HG02623 (cell line): ENCODE measurements around the gene LMO7.
"Not testable (repeated sequence)": the region's sequence is repeated elsewhere in the genome, so short reads cannot be mapped to it uniquely, and the experiment has no call there.

Source experiments
- ATAC-seq: cut with Tn5 transposase; IDR thresholded peaks from one replicate; pipeline ENCODE4 v1.9.1; 2021; ENCODE audit warnings: moderate library complexity; ENCODE audit not compliant: unreplicated experiment

Gene LMO7

DNA sequence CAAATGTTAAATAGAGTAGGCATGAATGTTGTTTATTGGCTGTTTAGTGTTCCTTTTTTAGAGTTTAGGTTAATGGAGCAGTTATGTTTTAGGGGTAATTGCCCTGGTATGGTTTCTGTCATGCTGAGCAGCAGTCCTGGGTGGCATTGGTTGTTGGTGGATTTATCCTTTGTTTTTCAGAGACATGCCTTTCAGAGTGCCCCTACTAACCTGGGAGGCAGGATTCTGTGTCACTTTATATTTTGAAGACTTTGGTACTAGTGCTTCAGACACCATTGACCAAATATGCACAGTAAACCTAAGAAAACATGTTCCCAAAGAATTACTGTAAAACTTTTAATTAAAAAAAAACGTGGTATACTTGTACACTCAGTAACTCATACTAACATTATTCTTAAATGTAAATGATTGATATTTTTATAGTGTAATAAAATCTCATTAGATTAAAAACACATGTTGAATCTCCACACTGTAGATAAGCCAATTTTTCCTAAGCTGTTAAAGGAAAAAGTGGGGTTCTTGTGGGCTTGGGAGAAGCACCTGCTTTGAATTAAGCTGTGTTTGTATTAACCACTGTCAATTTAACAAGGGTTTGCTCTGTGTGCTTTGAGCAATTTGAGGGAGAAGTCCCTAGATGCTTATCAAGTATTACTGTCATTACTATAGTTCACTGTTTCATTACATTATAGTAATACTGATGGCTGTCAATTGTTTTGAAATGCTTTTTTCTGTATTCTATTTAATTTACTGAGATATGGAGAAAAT, 133.2 kb downstream of the LMO7 start:
- no peak for ATAC-seq

DNA sequence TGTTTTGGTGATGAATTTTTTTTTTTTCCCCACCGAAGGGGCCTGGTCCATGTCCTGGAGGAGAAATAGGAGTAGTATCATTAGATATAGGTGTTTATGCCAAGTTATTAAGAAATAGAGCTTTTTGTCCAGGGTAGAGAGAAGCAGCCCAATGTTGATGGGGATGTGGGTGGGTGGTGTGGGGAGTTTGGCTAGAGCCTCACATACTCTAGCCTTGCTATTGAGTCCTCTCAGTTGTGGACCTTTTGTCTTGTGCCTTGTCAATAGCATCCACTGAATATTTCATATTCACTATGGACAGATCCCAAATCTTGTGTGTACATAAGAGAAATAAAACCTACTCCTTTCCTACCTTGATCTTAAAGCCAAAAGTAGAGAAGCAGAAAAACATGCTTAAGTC, 134.0 kb downstream of the LMO7 start:
- ATAC-seq, result no peak

DNA sequence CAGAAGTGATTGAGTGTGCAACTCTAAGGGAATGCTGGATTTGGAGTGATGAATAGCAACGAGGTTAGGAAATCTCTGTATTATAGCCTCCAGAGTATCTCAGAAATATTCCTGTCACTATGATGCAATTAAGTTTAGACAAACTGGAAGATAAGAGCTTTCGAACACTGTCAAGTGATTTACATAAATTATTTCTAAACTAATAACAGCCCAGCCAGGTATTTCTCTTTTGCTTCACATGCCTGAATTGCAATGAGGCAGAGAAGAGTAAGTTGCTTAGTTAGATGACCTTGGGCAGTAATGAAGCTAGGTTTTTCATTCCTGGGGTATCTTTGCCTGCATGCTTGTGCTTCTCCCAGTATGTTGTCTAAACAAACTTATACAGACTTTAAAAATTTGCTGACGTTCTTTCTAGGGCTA, 134.5 kb downstream of the LMO7 start:
- ATAC-seq, result no peak

DNA sequence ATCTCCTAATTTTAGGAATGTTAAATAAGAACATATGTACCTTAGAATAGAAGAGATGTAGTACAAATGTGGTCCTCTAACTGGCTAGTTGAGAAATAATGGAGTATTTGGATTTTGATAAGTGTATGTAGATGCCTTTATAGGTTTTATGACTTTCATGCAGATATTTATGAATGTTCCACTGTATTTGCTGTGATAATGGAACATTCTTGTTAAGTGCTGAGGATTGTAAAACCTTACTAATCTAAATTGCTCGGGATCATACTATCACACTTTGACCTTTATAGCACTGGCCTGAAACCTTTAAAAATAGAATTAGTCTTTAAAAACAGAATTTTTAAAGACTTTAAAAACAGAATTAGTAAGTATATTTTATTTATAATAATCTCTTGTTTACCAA, 135.1 kb downstream of the LMO7 start:
- ATAC-seq, result no peak

DNA sequence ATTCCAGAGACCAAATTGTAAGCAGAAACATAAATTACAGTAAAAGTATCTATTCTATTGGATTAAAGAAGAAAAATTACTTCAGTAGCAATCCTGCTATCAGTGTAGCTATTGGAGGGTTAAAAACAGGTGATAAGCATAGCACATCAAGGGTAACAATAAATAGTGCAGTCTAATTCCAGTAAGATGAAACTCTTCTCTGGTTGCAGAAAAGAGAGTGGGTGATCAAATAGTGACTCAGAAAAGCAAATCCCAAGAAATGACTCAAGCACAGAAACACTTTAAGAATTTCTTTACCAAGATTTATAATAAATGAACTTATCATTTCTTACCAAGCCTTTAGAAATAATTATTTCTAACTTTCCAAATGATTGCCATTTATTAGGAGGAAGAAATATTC, 135.7 kb downstream of the LMO7 start:
- ATAC-seq, result no peak

DNA sequence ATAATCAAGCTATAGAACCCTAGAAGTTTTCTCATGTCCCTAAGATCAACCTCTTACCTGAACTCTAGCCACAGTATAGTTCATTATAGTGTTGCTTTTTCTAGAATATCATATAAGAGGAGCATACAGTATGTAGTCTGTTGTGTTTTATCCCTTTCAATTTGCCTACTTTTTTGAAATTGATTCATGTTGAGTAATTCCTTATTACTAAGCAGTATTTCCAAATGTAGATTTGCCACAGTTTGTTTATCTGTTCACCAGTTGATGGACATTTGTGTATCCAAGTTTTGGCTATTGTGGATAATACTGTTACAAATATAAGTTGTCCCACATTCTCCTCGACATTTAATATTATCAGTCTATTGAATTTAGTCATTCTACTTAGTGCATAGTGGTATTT, 138.0 kb downstream of the LMO7 start:
- ATAC-seq, result no peak

DNA sequence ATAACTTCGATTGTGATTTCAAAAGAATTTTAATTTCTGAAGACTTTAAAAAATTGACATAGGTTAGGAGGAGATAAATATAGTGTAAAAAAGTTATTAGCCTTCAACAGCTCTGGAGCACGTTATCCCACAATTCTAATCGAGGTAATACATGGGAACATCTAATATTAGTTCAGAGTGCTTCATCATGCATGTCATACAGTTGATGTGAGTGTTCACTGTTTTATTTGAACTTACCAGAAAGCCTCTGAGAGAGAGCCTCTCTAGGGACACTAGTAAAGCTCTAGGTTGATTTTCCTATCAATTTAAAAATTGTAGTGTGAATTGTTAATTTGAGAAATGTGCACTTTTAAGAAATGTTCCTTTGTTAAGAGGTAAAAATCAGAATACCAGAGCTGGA, 140.4 kb downstream of the LMO7 start:
- no peak for ATAC-seq

DNA sequence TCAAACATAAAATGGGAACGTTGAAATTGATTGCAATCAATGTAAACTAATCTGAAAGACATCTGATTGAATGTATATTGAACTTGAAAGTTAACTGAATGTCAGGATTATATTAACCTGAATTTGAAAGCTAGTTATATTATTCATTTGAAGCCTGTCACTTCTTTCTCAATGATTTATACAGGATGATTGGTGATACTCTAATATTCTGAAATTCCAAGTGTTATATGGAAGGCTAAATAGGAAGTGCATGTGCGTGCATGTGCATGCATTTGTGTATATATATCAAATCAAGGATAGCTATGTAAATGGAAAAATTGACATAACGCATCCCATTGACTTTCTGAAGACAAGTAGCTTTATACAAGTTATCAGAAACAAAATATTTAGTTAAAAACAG, 143.3 kb downstream of the LMO7 start:
- no peak for ATAC-seq

DNA sequence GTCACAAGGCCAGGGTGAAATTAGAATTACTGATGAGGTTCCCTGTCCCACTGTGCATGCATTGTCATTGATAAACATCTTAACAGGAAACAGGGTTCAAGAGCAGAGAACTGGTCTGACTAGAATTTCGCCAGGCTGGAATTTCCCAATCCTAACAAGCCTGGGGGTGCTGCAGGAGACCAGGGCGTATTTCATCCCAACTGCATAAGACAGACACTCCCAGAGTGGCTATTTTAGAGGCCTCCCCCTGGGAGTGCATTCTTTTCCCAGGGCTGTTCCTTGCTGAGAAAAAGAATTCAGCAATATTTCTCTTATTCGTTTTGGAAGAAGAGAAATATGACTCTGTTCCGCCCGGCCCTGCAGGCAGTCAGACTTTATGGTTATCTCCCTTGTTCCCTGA, 144.0 kb downstream of the LMO7 start:
- ATAC-seq, result not testable (repeated sequence)

DNA sequence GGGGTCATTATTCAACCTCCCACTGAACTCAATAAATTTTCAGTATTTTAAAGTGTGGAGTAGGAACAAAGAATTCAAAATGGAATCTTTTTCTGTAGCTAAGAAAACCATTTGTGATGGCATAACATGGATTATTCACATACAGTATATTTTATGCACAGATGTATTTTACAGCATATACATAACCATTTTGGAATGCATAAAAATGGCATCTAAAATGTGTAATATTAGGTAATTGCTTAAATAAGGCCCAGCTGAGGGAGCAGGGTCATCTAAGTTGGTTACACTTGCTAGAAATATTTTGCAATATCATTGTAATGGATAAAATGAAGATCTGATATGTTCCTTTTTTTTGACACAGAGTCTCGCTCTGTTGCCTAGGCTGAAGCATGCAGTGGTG, 146.9 kb downstream of the LMO7 start:
- no peak for ATAC-seq

DNA sequence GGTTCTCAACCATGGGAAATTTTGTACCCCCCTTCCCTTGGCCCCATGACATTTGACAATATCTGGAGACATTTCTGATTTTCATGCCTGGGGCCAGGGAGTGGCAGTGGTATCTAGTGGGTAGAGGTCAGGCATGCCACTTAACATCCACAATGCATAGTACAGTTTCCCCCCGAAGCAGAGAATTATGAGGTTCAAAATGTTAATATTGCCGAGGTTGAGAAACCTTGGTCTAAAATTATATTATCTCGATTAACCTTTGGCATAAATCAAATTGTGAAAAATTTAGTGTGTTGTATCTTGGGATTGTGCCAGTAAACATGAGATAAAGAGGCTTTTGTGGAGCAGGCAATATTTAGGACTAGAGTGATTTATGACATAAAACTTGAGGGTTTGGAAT, 147.9 kb downstream of the LMO7 start:
- ATAC-seq, result no peak

DNA sequence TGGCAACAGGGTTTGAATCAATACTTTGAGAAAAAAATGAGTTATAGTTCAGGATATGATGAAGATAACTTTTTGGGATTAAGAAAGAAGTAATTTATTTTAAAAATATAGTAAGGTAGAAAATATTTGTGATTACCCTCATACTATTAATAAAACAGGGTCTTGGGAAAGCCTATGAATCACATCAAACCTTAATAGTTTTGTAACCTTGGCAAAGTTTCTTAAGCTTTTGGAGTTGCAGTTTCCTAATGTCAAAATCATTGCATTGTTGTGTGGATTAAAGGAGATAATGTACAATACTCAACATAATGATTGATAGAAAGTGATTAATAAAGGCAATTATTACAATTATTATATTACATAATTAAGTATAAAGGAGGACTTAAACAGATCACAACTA, 149.0 kb downstream of the LMO7 start:
- ATAC-seq, result no peak

DNA sequence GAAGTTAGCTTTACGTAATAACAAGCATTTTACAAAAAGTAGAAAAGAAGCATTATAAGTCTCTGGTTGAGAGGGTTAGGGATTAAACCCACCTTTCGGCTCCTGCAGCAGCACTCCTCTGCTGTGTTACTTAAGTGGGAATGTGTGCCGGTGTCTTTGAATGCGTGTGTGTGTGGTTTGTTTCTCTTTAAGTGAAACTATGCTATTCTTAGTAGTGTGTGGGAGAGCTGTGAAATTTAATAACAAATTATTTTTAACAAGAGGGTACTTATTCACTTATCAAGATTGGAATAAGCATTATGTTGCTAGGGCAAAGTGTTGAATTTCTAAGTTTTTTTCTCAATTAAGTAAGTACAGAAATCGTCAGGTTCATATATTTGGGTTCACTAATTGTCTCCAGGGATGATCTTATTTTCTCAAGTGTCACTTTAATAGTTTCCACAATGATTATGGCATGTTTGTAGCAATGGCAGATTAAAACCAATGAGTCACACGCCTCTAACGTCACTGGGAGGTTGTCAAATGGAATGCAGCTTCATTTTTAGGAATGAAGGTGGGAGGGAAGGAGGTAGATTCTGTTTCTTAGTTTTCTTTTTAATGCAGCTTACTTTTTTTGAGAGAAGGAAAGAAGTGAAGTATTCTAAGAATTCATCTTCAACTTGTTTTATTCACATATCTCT, 151.3 kb downstream of the LMO7 start:
- ATAC-seq, result no peak

DNA sequence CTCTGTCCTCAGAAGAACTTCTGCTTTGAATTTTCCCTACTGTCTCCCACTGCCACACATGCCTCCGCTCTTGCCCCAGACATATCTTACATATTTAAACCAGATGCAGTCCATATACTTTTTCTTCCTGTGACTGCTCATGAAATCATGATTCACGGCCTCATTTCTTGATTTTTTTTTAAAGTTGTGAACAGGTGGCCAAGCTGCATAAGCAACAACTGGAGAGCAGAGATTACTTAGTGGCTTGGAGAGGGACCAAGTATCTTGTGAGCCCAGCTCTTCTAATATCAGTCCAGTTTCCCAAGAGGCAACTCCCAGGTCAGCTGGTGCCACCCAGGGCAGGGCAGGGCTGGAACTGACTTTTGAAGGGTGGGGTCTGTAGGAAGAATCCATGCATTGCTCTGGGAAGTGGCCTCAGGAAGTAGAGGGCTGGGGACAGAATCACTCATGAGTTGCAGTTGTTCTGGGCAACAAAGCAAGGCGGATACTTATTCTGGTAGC, 152.4 kb downstream of the LMO7 start:
- ATAC-seq, result no peak

DNA sequence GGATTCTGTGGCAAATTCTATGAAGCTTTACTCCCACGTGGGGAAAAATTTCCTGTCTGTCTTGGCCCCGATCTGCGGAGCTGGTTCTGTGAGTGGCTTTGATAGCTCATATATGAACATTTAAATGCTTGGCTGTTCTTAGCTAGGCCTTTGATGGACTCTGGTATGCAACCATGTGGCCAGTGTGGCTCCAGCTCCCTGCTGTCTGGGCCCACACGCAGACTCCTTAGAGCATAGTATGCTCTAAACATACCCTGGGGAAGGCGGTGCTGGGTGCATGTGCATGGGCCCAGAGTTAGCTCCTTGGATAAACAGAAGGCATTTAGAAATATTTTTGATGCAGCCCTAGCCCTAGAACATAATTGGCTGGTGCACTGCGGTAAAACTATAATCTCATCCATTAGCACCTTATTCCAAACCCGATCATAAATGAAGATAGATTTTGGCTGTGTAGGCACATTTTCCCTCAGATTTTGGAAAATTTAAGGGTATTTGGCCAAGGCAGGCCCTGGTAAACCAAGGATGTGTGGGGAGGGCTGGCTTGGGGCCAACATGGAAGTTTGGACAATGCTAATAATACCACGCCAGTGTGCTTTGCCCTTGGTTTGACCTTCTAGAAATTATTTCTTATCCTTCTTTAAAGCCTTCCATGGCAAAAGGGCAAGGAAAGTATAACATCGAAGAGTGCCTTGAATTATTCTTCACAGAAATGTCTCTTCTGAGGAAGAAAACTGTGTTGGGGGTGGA, 153.5 kb downstream of the LMO7 start:
- ATAC-seq, result no peak

DNA sequence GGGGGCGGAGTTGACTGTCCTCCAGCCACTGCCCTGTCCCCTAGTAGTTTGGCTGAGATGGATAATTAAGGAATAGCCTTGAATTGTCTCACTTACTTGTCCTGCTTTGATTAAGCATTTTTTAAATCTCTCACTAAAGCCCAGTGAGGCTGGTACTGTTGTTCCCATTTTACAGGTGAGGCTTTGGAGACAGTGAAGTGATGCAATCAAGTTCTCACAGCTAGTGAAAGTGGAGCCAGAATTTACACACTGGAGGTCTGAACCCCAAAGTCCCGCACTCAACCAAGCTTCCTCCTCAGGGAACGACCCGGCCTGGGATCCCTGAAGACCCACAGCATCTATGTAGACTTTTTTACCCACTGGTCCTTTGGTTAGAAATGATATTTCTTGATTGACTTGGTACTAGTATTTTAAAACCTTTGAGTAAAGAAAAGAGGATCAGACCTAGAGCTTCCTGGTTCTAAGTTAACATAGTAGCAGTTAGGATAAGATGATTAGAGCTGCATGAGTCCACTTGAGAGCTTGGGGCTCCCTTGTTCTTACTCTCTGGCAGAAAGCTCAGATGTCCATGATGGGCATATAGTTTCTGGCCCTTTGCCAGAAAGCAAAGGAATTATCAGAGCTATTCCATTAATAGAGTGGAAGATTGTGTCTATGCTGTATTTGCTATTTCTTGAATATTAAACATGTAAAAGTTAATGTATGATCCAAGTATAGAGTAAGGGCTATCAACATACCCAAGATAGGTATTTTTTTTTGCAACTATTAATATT, 154.3 kb downstream of the LMO7 start:
- no peak for ATAC-seq

DNA sequence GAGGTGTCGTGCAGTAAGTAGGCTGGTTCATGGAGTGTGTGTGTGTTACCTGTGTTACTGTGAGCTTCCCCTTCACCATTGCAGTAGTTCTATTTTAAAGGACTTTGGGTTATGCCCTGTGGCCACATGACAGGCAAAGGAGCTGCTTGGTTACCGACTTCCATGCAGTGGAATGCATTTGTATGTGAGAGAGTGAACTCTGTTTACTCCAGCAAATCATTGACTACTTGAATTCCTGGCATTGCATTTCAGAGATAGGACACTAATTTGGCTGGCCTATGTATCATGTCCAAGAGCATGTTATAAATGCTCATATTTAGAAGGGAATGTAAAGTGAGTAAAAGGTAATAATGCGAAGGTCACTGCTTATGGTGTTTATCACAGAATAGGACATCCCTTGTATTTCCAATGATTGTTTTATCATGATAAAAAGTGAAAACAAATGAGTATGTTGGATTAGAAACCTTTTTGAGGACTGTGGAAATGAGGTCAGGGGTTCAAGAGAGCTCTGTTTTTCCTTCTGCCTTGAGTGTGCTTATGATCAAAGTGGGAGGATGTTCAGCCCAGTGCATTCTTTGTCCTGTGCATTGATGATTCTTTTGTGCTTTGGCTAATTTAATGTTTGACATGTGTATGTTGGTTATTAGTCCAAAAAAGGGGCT, 156.5 kb downstream of the LMO7 start:
- no peak for ATAC-seq

DNA sequence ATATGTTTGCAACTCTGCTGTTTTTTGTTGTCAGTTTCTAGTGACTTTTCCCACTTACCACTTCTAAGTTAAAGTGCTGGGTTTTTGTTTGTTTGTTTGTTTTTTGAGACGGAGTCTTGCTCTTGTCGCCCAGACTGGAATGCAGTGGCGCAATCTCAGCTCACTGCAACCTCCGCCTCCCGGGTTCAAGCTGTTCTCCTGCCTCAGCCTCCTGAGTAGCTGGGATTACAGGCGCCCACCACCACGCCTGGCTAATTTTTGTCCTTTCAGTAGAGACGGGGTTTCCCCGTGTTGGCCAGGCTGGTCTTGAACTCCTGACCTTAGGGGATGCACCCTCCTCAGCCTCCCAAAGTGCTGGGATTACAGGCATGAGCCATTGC, 157.0 kb downstream of the LMO7 start:
- not testable (repeated sequence) for ATAC-seq

DNA sequence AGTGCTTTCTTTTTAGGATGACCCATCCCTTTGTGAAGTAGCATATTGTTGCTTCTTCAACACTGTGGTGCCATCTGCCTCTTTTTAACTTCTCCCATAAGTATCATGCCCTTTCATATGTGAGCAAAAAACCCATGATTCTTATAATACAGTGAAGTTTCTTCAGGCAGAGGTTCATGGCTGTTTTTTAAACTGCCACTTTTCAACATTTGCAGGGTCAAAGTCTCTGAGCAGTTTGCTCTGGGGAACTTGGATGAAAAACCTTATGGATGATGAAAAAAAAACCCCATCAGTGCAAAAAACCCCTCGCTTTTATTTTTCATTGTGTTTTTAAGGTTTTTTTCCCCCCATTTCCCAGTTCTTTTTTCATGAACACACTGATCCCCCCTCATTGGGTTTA, 158.5 kb downstream of the LMO7 start:
- ATAC-seq, result no peak

DNA sequence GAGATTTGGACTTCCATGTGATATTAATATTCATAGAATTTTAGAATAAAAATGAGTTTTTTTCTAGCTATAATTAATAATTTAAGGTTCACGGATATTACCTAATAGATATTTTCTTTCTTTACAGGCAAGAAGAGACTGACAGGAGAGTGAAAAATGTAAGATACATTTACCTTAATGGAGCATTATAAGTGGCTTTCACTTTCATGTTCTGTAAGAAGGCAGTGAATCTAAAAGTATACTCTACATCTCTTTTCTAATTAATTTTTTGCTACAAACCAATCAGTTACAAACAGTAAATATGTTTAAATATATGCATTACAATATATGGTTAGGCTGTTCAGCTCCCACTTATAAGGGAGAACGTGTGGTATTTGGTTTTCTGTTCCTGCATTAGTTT, 159.1 kb downstream of the LMO7 start:
- no peak for ATAC-seq

DNA sequence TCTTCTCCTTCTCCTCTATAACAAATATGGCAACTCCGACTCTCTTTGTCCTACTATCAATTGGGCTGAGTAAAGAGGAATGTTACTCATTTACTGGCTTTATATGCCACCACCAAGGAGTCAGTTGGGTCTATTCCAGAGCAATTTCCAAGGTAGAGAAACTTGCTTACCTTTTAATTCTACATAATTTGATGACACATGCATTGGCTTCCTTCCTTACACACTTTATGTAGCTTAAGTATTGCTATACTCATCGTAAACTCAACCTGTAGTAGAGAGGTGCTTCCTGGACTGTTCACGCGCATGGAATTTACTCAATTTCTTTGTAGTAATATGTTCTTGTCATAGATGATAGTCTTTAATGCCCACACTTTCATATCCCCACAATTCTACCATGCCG, 160.7 kb downstream of the LMO7 start:
- no peak for ATAC-seq
